T-helper 2 cell (primary cell): Measurements from ENCODE around the gene ASB2.
A peak's percentile ranks its signal among the peaks of the same experiment; 100 is the strongest.

Experiments
- DNase-seq, 5 experiments: peaks; one replicate each; pipeline versions ENCODE4 v3.0.0 to v3.0.0-alpha.2; 2012 to 2022

The ASB2 gene

DNA sequence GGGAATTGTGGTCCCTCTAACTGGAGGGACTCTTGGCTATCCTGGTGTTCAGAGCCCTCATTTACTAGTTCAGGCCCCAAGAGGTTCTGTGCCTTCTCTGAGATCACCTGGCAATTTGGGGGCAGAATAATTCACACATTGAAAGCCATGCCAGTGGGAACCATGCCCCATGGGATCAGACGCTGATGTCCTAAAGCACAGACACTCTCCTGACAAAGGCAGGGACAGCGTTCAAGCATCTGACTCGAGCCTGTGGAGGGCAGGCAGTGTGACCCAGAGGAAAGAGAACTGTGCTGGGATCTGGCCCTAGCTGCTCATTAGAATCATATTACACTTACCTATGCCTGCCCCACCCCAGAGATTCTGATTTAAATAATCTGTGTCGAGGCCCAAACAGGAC lies 2.4 kb upstream of the ASB2 start:
- DNase-seq: no peak

DNA sequence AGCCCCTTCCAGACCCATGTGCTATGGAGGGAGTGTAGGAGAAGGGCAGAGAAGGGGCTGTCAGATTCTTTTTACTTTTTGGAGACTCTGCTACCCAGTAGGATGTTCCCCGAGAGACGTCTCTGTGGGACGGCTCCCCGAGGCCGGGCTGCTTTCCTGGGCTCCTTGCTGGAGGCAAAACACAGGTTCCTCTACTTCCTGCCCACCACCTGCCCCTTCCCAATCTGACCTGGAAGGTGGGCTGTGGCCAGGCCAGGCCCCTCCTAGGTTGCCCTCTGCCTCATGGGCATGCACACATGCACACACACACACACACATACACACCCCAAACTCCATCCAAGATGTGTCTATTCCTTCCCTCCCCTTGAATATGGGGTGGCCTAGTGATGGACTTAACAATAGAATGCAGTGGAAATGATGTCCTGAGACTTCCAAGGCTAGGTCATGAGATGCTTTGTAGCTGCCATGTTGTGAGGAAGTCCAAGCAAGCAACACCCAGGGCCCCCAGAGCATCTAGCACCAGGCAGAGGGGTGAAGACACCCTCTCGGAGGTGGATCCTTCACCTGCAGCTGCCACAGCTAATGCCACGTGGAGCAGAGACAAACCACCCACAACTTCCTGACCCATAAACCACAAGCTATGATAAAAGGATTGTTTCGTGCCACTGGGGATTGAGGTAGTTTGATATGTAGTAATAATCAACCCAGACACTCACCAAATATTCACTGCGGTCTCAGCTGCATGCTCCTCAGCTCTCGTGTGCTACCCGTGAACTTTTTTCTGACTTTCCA lies 1.6 kb upstream of the ASB2 start:
- peak in 4 of 5 experiments; percentile 59 to 99 (median 76) for DNase-seq

DNA sequence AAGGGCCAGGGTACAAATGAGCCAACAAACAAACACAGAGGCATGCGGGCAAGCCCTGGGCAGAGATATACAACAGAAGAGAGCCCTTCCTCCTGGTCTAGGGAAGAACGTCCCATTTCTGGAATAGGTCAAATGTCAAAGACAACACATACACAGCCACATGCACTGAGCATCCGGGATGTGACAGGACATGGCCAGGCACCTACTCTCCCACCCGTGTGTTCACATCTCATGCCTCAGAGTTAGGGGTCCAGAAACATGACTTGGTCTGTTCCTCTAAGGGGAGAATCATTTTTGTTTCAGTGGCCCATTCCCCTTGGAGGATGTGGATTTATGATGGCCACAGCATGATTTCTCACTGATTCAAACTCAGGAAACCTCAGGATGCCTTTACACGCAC lies 801 bp upstream of the ASB2 start:
- DNase-seq: no peak

DNA sequence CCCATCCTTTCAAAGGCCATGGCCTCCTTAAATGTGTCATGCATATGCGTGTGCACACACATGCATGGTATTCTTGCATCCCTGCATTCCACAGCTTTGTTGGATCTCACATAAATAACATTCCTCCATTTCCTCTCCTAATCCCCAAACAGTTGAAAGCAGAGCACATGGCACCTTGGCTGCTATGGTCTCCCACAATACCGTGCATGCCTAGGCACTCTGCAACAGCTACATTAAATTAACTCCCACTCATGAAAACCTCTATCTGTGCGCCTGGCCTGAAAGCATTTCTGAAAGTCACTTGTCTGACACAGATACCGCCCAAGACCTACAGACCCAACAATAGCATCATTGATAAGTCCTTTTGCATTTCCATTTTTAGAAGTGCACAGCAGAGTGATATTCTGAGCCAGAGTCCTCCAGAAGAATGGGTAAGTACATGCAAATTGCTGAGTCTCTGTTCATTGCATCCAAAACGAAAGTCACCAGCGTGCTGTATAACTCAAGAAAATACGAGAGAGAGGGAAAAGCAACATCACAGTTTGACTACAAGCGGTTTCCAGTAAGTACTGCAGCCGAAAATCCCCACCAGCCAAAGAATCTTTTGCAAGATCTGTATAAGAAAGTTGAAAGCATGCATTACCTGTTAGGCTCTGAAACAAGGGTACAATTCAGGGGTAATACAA lies 436 bp downstream of the ASB2 start:
- peak in 1 of 5 experiments; percentile 90 for DNase-seq

DNA sequence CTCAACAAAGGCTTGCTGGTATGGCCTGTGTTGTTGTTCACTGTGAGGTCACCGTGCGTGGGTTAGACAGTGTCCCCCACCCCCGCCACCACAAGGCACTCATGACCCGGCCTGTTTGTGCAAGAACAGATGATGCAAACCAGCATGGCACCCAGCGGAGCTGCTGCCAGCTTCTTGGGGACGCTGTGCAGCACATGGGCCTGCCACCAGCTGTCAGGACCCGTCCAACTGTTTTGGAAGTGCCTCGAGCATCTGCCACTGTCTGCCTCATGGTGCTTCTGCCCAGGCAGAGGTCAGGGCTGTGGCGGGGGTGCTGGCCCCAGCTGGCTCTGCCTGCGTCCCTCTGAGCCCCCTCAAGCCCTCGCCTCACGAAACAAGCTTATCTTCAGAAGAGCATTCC lies 1.5 kb downstream of the ASB2 start:
- peak in 1 of 5 experiments; percentile 49 for DNase-seq

DNA sequence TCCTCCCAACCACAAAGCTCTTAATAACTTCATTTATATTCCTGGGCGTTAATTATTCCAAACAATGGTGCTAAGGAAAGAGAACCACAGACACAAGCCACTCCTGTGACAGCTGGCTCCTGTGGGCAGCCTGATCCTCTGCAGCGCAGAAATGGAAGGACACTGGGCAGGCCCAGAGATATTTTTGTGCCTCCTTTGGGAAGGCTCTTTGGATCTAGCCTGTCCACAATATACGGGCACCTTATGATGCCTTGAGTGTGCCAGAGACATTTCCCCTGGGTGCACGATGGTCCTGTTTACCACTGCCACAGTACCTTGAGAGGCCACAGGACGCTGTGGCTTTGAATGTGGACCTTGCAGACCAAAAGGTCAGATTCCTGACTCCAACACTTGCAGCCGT lies 2.1 kb downstream of the ASB2 start:
- no peak for DNase-seq

DNA sequence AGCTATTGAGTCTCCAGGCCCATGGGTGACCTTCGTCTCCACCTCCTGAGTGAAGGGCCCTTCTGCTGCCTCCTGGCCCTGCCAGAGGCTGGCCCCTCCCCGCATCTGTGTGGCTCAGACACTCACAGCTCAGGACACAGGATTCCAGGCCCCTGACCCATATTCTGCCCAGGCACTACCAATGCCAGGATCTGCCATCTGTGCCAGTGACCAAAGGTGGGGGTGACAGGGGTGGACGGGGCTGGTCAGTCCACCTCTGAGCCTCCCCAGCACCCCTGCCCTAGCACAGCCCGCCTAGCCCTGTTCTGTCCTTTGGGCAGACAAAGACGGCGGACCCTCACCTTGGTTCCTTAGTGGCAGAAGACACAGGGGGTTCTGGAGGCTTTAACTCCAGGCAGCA lies 2.8 kb downstream of the ASB2 start:
- DNase-seq: no peak

DNA sequence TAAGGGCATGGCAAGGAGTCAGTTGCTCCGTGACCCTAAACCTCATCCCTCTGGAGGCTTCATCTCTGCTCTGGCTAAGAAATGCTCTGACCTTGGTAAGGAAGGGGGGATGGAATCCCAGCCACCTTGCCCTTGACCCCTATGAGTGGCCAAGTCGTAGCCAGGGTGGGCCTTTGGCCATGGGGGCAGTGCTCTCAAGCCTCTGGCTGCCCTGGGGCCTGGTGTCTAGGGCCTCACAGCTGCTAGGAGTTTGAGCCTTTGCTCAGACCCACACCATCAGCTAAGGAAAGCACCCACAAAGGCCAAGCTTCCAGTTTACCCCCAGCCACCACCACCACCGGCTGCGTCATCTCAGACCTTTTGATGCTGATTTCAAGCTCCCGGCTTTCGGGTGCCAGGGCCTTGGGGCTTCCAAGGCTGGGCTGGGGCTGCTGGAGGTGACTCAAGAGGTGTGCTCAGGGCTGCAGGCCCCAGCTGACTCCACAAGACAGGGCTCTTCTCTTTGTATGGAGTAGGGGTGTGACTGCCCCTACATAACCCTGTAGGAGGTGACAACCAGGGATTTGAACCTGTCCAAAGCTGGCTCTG lies 3.7 kb downstream of the ASB2 start:
- peak in 1 of 5 experiments; percentile 77 for DNase-seq

DNA sequence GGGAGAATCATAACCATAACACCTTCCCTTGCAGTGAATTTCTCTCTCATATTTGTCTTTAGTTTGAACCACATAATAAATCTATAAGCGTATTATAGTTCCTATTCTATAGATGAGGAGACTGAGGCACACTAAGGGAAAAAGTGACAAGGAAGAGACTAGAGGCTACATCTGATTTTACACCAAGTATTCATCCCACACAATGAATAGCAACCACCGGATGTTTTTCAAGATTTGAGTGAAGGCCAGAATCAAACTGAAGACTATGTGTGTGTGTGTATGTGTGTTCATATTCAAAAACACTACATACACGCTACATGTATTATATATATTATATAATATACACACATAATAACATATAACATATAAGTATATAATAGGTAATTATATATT lies 4.7 kb downstream of the ASB2 start:
- peak in 1 of 5 experiments; percentile 90 for DNase-seq

DNA sequence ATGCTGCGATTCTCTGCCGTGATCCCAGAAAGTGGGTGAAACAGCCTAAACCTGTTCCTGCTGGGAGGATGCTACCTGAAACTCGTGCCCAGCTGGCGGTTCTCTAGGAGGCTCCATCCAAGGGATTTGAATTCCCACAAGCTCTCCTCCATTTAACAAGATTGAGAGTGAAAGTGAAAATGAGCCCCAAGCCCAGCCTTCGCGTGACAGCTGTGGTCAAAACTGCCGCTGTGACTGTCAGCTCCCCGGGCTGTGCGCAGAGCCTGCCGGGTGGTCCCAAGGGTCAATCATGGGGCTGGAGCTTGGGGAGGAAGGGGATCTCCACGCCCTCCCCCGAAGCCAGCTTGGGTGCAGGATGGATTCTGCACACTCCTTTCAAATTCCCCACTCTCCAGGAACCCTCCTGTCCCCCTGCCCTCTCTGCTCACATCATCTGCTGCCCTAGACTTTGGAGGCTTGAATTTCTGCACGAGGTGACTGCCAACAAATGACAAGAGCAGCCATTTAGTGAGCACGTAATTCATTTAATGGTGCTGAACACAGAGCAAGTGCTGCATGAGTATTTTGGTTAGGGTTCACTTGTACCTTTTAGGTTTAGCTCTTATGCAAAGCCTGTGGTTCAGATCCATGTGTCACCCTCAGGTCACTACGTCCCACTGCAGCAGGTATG lies 5.3 kb downstream of the ASB2 start:
- DNase-seq: peak in 3 of 5 experiments; percentile 32 to 91 (median 41)

DNA sequence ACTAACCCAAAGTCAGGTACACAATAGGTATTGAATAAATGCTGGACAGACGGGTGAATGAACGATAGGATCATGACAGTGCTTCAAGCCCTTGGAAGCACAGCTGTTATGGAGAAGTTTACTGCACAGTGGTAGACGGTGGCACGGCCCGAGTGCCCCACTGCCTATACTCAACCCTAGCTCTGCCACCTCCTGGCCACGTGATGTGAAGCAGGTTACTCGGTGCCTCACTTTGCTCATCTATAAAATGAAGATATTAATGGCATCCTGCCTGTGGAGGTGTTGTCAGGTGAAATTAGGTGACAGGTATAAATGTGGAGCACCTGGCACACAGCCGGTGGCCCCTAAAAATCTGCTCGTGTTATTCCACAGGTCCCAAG lies 5.8 kb downstream of the ASB2 start:
- peak; percentile 39 to 91 (median 56) for DNase-seq

DNA sequence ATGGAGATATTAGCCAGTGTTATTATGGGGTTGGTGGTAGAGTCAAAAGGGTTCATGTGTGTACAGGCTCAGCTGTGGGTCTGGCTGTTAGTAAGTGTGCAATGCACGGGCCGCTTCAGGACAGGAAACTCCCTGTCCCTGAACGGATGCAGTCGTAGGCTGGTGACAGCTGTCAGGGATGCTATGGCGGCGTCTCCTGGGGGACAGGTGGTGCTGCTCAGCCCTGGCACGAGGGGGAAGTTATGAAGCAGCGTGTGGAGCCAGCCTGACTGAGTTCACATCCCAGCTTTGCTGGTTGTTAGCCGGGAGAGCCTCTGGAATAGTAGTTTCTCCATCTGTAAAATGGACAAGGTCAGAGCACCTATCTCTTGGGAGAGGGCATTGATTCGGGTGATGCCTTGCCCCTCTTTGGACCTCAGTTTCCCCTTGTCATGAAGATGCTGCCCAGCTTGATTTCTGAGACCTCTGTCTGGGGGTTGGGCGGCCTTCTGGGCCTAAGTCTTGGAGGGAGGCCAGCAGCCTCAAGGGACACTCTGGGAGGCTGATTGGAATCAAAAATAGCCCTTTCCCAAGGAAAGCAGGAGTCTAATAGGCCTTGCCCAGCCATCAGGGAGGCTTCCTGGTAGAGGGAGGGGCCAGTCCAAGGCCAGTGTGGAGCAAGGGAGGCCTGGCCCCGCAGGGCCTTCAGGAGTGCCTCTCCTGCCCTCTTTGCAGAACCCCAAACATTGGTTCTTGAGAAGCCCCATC lies 7.1 kb downstream of the ASB2 start:
- no peak for DNase-seq

DNA sequence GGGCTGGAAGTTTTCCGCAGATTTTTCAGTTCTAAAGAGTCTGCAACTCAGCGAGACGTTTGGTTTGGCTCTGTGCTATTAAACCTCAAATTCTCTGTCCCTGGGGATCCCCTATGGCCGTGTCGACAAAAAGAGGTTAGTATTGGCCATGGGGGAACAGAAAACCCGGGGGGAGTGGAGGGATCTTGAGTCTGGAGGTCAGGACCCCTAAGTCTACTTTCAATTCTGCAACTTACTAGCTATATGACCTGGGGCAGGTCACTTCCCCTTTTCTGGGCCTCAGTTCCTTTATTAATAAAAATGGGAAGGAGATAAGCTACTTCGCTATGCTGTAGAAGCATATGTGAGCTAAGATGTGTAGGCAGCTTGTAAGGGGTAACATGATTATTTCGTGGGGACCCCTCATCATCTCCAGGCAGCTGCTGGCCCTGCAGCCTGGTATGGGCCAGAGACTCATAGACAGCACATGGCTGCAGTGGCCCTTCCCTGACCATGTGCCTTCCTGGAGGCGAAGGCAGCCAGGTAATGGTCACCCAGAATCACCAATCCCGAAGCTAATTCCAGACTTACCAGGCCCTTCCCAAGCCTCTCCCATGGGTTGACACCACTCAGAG lies 8.6 kb downstream of the ASB2 start:
- DNase-seq: no peak

DNA sequence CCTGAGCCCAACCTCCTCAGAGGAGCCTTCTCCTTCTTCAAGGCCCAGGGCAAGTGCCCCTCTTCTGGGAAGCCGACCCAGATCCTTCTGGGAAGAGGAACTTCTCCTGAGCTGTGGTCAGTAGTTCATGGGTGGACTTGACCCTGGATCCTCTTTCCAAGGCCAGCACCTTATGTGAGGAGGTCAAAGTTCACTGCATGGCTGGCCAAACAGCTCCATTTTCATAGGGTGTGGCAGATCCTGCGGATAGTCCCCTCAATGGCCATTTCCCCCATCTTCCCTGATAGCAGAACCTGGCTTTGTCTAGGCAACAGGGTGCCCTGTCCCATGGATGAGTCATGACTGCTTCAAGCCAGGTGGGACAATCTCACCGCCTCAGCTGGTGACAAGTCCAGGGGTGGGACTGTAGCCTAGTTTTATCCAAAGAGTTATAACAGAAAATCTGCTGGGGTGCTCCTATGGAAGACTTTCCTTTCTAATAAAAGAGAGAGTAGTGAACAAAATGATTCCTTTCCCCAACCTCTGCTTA lies 10.4 kb downstream of the ASB2 start:
- no peak for DNase-seq

DNA sequence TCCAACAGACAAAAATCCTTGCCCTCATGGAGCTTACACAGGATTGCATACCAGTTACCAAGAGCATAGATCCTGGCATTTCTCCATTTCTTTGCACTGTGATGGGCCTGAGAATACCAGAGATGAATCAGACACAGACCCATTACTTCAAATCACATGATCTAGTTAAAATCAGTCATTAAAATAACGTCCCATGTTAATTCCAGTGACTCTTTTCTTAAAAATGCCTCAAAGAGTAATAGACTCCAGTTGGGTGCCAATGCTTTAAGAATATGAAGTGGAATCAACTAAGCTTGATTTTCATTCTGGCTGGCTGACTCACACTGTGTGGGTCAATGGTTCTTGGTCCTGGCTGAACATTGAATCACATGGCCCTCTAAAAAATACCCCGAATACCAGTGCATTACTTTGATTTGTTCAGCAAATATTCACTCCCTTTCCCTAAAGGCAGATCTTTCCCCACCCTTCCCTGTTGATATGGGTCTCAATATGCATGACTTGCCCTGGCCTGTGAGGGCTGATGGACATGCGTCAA lies 11.0 kb downstream of the ASB2 start:
- DNase-seq: no peak

DNA sequence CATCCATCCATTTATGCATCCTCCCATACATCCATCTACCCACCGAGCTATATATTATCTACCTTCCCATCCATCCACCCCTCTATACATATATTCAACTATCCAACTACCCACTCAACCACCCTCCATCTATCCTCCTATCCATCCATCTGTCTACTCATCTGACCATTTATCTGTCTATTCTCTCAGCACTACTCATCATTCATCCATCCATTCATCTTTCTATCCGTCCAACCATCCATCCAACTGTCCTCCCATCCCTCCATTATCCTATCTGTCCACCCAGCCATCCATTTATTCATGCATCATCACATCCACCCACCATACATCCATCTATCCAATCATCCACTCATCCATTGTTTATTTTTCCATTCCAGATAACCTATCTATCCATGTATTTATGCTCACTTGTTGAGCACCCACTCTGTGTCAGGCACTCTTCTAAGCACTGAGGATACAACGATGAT lies 11.5 kb downstream of the ASB2 start:
- DNase-seq: no peak

DNA sequence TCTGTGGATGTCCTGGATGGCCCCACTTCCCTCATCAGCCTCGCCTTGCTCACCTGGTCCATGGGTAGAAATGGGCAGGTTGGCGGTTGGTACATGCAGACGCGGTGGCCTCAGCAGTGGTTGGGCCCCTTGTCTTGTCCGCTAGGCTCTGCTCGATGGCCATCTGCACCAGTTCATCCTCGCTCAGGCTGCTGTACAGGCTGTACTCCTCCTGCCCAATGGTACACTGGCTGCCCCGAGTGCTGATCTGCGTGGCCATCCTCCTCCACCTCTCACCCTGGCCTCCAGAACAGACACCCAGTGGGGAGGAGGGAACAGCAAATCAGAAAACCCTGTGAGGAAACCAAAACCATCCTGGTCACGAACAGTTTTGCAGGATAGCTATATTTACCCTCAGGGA lies 12.1 kb downstream of the ASB2 start:
- DNase-seq: no peak

DNA sequence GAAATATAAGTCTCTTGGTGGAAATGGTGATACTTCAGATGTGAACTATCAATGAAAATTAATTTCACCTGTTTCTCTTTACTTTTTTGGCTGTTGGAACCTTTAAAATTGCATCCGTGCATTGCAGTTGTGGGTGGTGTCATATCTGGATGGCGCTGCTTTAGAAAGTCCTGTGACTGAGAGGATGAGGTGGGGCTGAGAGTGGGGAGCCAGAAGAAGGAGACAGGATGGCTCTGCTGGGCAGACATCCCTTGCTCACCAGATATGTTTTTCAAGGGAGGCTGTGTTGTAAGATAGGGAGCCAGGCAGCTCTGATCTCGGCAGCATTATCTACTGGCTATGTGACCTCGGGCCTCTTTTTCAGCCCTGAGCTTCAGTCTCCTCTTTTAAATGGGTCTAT lies 12.7 kb downstream of the ASB2 start:
- peak in 1 of 5 experiments; percentile 81 for DNase-seq

DNA sequence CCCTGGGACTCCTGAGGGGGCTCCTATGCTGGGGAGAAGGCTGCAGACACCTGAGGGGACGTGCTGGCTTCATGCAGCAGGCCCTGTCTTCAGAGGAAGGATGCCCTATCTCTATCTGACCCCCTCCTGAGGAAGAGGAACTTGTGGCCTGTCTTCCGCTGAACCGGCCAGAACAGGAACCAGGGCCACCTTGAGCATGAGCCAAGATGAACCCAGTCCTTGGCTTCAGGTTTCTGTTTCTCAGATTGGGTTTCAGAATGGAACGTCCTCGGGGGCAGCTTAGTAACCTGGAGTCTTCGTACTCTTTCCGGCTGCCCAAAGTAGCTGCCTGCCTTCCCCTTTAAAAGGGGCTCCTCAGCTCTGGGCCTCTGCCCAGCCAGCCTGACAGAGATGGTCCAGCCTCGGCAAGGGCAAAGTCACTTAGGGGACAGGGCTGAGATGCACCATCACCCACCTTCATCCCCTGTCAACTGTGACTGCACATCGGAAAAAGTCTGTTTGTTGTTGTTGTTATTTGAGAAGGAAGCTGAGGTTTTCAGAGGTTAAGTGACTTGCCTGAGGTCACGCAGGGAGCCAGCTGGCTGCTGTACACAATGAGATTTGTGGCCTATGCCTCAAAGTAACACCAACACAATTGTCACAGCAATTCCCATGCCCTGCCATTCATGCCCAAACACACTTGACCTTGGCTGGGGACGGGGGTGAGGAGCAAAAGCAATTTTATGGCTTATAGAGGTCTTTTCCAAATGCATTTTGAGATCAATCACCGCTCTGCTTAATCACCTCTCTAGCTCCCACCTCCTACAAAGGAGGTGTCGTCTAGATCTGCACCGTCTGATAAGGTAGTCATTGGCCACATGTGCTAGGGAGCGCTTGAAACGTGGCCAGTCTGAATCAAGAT lies 13.4 kb downstream of the ASB2 start:
- peak in 3 of 5 experiments; percentile 35 to 97 (median 71) for DNase-seq

DNA sequence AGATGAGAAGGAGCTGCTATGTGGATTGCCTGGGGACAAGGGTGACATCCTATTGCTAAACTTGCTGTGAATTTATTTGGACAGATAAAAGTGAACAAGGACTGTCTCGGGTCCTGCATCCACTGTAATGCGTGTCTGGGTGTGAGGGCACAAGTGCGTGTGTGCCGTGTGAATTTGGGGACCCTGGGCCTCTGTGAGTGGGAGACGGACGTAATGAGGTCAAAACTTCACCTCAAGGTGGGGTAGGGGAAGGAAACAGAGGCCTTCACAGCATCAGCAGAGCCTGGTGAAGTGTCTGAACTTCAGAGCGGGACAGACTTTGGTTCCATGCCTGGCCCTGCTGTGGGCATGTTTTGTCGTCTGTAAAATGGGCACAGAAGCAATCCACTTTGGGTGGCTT lies 14.8 kb downstream of the ASB2 start:
- peak in 2 of 5 experiments; percentile 41 to 48 for DNase-seq
